Stimulated activated CD8-positive, alpha-beta memory T cell treated with anti-CD3 and anti-CD28 coated beads, Interleukin-4, amount 100 ng/mL, for 24 hours (primary cell): ENCODE results near the gene RAD18.

Experiments
- DNase-seq: peaks from one replicate; pipeline ENCODE4 v3.0.0-alpha.2; 2020; ENCODE audit warnings: low read depth

The RAD18 gene

GRCh38 chr3:8964436-8965370, 1.4 kb upstream of the RAD18 start:
- no peak for DNase-seq

- no peak for DNase-seq
Measured at GRCh38 chr3:8962226-8962861, 928 bp downstream of the RAD18 start.

GRCh38 chr3:8959668-8960067, 3.6 kb downstream of the RAD18 start:
- DNase-seq, result no peak

GRCh38 chr3:8954938-8955763, 8.1 kb downstream of the RAD18 start:
- DNase-seq, result no peak

- no peak for DNase-seq
Measured at GRCh38 chr3:8953313-8953712, 10.0 kb downstream of the RAD18 start.

- no peak for DNase-seq
Measured at GRCh38 chr3:8952130-8952529, 11.1 kb downstream of the RAD18 start.

GRCh38 chr3:8945890-8946600, 17.2 kb downstream of the RAD18 start:
- no peak for DNase-seq

GRCh38 chr3:8942746-8943488, 20.4 kb downstream of the RAD18 start:
- DNase-seq, result no peak

GRCh38 chr3:8942115-8942514, 21.2 kb downstream of the RAD18 start:
- DNase-seq, result no peak

- DNase-seq, result no peak
Measured at GRCh38 chr3:8938021-8938420, 25.3 kb downstream of the RAD18 start.

GRCh38 chr3:8937064-8938020, 25.9 kb downstream of the RAD18 start:
- DNase-seq, result no peak

GRCh38 chr3:8932507-8932906, 30.8 kb downstream of the RAD18 start:
- DNase-seq, result no peak

- DNase-seq, result no peak
Measured at GRCh38 chr3:8931342-8931741, 31.9 kb downstream of the RAD18 start.

- DNase-seq, result no peak
Measured at GRCh38 chr3:8929860-8930259, 33.4 kb downstream of the RAD18 start.

- no peak for DNase-seq
Measured at GRCh38 chr3:8914491-8914890, 48.8 kb downstream of the RAD18 start.

- DNase-seq, result no peak
Measured at GRCh38 chr3:8911781-8912180, 51.5 kb downstream of the RAD18 start.

- no peak for DNase-seq
Measured at GRCh38 chr3:8909160-8909559, 54.1 kb downstream of the RAD18 start.

GRCh38 chr3:8903191-8903590, 60.1 kb downstream of the RAD18 start:
- DNase-seq, result no peak

GRCh38 chr3:8900869-8901268, 62.4 kb downstream of the RAD18 start:
- DNase-seq, result no peak

- DNase-seq, result no peak
Measured at GRCh38 chr3:8899876-8900460, 63.3 kb downstream of the RAD18 start.
